GM18873 (cell line): ENCODE measurements around the gene NUDT3.
"Not testable (repeated sequence)": the region's sequence is repeated elsewhere in the genome, so short reads cannot be mapped to it uniquely, and the experiment has no call there.

ENCODE experiments used
- ATAC-seq: cut with Tn5 transposase; IDR thresholded peaks from one replicate; pipeline ENCODE4 v1.9.1; 2021; ENCODE audit warnings: mild to moderate bottlenecking, moderate library complexity, moderate number of reproducible peaks; ENCODE audit not compliant: unreplicated experiment, low FRiP score

The NUDT3 gene

DNA sequence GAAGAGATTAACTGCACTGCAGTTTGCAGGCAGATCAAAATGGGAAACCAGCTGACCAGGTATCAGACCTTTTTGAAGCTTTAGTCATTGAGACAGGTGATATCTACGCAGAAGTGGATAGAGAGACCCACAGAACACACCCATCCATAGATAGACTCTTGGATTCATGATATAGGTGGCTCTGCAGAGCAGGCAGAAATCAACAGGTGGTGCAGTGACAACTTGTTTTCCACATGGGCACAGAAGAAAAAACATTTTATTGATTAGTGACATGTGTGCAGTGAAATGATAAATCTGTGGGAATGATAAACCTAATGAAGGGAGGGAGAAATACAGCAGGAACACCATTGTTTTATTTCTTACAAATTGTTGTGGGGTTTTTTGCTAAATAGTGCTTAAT is 45.2 kb downstream of the NUDT3 start:
- no peak for ATAC-seq

DNA sequence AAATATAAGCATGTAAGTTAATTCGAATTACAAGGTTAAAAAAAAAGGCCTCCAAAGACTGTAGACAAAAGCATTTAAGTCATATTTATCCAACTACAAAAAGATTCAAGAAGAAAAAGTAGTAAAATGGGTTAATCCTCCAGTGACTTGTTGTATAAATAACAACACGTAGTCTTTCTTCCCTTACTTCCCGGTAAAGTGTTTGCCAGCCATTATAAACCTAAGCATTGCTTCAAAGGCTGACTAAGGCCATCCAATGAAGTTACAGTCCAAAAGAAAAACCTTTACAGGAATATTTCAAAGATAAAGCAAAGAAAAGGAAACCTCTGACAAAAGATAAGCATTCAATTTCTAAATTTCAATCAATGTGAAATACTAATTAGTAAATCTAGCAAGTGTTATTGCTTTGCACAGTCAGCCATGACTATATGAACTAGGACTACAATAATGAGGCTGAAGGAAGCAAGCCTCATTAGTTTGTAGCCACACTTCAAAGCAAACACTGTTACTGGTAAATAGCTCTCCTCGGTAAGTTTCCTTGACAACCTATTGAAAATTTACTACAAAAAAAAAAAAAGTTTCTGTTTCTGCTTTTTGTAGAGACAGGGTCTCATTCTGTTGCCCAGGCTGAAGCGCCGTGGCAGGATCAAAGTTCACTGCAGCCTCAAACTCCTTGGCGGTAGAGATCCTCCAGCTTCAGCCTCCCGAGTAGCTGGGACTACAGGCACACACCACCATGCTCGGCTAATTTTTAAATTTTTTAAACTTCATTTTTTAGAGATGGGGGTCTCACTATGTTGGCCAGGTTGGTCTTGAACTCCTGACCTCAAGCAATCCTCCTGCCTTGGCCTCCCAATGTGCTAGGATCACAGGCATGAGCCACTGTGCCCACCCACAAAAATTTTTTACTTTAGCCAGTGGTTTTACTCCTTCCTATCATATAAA is 46.0 kb downstream of the NUDT3 start:
- ATAC-seq: no peak

DNA sequence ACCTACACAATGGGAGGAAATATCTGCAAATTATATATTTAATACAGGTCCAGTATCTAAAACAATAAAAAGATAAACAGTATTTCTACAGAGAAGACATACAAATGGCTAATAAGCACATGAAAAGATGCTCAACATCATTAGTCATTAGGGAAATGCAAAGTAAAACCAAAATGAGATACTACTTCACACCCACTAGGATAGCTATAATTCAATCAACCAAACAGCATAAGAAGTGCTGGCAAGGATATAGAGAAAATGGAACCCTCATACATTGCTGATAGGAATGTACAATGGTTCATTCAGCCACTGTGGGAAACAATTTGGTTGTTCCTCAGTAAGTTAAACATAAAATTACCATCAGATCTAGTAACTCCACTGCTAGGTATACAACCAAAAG is 48.7 kb downstream of the NUDT3 start:
- ATAC-seq: no peak

DNA sequence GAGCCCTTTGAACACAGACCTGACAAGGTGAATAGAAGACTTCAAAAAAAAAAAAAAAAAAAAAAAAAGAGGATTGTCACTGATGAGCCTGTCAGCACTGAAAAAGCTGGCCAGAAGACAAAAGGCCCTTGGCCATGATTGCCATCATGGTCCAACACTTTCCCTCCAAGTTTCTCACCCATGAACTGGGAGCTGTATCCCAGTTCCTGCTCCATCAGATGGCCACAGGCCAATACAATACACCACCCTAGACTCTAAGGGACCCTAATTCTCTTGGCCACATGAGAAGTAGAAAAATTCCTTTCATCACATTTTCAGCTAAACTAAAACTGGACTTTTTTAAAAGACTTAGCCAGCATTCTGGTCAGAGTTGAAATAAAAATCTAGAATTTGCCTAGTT is 50.2 kb downstream of the NUDT3 start:
- no peak for ATAC-seq

DNA sequence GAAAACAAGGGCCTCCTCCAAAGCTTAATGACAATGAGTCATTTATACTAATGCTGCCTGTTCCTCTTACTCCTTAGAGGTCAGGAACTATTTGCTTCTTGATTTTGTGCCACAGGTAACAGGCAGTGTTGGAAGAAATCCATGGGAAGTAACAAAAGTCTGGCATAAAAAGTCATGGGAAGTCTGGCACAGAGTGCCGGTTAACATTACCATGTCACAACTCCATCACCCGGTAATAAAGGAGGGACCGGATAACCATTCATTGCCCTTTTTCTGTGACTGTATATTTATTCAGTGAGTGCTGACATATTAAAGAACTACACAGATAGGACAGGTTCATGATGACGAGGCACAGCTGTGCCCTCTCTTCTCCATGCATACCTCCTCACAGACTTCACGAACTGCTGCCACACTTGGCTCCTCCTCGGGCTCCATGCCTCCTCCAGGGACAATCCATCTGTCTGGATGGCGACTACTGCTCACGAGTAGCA is 50.9 kb downstream of the NUDT3 start:
- ATAC-seq: no peak

DNA sequence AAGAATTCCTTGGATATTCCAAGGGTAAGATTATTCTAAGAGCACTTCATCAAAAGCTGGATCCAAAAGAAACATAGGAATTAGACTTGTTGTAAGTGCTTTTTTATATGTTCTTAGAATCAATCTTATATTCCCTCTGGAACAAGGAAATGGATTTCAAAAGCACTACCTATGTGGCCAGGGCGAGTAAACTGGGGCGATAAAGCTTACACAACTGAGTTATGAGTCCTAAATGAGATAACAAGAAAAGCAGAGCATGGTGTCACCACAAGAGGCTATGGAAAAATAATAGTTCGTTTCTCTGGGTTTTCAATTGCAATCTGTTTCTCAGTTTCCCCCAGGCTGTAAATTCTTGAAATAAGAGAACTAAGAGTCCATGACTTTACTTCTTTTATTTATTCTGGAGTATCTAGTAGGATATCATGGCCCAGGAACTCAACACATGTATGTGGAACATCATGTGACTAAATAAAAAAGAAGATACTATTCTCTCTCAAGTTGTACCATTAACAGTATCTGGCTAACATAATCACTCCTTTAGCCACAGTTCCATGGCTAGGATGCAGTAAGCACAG is 51.5 kb downstream of the NUDT3 start:
- no peak for ATAC-seq

DNA sequence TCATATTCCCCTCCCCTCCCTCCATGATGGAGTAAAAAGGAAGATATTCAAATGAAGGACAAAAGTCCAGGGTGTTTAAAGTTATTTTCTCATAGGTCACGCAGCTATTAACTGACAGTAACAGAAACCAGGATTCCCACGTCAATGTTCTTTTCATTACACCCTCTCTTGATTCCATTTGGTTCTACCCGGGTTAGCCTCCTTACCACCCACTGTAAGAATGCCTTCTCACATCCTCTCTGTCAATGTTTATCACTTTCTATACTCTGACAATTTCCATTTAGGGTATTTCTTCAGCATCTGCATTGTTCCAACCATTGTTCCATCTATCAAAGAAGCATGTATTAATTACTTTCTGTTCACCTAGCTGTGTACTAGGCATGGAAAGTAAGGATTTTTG is 52.1 kb downstream of the NUDT3 start:
- ATAC-seq: no peak

DNA sequence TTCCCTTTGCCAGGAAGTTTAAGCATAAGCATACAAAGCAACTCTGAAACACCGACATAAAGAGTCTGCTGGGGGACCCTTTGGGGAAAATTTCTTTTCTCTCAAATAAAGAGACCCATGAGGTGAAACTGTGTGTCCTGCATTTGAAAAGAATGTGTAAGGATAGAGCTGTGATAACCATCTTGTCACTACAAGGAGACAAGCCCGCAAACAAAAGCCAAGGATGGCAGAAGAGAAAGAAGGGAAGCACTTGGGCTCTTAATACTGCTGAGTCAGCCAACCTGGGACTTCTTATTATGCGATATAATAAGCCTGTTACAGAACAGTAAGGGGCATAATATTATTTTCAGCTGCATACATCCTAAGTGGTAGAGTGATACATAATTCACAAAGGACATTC is 52.5 kb downstream of the NUDT3 start:
- no peak for ATAC-seq

DNA sequence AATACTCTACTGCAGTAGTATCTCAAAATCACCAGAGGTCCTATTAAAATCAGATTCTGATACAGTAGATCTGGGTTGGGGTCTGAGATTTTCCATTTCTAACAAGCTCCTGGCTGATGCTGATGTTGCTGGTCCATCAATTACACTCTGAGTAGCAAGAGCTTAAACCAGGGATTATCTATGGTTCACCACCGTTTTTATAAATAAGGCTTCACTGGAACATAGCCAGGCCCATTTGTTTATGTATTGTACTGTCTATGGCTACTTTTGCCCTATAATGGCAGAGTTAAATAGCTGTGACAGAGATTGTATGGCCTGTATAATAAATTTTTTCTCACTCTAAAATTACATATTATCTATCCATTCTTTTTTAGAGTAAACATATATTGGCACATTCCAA is 53.0 kb downstream of the NUDT3 start:
- ATAC-seq: no peak

DNA sequence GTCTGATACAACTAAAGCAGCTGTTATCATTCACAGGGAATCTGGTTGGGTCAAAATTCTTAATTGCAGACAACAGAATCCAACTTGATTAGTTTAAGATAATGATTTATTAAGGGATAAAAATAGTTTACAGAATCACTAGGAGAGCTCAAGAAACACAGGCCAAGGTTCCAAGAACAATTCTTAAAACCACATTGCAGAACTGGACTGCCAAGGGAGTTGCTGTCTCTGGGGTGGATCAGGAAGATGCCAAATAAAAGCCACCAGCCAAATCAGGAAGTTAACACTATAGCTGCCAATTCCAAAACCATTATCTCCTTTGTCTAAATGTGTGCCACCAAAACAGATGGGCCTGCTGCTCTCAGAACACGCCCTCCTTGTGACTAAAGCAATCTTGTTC is 53.7 kb downstream of the NUDT3 start:
- ATAC-seq: no peak

DNA sequence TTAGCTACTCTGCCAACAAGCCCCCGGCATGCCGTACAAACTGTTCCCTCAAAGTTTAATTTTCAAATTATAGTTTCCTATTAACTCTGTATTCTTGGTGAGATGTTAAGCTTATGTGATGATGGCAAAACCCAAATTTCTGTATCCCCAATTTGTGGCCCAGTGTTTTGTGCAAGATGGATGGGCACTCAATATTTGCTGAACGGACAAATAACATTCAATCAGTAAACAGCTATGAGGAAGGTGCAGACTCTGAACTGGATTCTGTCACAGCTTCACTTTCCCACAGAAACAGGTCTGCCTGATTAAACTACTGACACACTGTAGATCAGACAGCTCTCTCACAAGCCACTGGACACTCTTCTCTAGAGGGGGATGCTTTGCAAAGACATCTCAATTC is 54.1 kb downstream of the NUDT3 start:
- no peak for ATAC-seq

DNA sequence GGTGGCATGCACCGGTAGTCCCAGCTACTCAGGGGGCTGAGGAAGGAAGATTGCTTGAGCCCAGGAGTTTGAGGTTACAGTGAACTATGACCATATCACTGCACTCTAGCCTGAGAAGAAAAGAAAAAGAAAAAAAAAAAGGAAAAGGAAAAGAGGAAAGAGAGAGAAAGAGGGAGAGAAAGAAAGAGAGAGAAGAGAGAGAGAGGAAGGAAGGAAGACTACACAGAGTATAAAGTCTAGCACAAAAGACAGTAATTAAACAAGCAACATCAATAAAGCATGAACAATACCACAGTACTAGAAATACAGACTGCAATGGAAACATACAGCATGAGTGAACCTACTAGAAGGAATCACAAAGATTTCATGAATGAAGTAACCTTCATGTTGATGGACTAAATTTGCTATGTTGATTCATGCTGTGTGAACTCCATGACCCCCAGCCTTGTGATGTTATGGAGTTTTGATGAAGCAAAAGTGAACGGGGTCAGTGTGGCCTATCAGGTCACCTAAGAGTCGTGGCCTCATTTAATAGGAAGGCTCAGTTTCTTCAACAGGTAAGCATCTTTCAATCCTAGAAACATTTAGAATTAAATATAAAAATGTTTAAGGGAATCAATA is 57.6 kb downstream of the NUDT3 start:
- ATAC-seq: no peak

DNA sequence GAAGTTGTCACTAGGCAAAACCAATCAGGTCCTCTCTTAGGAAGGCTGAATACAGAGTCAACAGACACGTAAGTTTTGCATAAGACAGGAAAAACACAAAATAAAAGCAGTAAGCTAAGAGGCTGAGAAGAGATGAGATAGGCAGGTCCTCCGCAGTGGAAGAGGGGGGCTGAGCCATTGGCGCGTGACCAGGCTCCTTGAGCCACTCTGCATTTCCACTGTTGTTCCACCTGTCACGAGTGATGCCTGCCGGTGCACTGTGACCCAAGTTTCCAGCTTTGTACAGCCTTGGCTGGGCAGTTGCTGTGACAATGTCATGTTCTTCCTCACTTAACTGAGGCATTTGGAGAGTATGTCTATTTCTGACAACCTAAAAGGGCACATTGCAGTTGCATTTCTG is 58.6 kb downstream of the NUDT3 start:
- no peak for ATAC-seq

DNA sequence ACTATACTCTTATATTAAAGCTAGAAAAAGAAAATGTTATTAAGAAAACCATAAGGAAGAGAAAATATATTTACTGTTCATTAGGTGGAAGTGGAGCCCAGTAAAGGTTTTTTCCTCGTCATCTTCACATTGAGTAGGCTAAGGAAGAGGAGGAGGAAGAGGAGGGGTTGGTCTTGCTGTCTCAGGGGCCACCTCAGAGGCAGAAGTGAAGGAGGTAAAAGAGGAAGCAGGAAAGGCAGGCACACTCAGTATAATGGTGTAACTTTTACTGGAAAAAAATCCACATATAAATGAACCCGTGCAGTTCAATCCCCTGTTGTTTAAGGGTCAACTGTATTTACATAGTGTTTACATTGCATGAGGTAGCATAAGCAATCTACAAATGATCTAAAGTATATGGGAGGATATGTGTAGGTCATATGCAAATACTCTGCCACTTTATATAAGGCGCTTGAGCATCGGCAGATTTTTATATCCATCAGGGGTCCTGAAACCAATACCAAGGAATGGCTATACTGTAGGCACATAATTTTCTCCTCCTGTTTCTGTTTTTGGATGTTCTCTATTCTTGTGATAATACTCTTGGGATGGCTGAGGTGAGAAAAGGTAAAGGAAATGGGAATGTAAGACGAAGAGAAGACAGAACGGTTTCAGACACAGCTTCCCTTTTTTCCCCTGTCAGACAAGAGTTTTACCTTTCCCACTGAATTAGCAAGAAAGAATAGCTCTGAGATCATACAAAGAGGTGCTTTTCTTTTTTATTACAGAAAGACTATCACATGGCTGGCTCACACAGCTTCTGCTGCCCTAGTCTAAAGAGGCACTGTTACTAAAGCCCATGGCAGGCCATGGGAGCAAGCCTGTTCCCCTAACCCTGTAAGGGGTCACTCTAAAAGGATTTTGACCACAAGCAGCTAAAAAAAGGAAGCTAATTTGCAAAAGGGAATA is 59.9 kb downstream of the NUDT3 start:
- ATAC-seq: no peak

DNA sequence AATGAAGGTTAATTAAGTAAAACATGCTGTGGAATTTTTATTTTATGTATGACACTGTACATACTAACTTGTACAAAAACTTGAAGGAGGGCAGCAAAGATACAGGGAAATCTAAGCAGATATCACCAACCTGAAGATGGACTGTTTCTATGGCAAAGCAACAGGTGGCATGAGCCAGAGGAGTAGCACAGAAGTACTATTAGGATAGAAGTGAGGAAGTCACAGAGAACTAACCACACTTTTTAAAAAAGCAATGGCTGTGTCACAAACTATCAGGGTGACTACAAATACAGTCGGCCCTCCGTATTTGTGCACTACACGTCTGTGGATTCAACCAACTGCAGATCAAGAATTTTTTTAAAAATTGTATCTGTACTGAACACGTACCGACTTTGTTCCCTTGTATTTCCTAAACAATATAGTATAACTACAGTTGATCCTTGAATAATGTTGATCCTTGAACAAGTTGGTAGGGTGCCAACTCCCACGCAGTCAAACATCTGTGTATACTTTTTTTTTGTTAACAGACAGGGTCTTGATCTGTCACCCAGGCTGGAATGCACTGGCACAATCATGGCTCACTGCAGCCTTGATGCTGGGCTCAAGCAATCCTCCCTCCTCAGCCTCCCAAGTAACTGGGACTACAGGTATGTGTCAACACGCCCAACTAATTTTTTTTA is 61.0 kb downstream of the NUDT3 start:
- ATAC-seq: no peak

DNA sequence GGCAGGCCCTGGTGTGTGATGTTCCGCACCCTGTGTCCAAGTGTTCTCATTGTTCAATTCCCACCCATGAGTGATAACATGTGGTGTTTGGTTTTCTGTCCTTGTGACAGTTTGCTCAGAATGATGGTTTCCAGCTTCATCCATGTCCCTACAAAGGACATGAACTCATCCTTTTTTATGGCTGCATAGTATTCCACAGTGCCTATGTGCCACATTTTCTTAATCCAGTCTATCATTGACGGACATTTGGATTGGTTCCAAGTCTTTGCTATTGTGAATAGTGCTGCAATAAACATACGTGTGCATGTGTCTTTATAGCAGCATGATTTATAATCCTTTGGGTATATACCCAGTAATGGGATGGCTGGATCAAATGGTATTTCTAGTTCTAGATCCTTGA is 62.7 kb downstream of the NUDT3 start:
- ATAC-seq: not testable (repeated sequence)

DNA sequence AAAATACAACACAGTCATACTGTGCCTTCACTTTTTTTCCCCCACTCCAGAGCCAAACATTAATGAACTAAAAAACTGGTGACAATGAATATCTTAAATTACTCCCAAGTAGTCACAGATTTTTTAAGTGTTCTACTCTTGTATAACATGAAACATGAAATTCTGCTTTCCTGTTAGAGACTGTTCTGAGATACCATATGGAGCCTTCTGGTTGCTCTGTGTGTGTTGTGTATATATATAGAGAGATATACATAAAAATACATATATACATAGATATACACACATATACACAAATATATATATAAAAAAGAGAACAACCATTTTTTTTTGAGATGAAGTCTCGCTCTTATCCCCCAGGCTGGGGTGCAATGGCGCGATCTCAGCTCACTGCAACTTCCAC is 63.5 kb downstream of the NUDT3 start:
- ATAC-seq: no peak

DNA sequence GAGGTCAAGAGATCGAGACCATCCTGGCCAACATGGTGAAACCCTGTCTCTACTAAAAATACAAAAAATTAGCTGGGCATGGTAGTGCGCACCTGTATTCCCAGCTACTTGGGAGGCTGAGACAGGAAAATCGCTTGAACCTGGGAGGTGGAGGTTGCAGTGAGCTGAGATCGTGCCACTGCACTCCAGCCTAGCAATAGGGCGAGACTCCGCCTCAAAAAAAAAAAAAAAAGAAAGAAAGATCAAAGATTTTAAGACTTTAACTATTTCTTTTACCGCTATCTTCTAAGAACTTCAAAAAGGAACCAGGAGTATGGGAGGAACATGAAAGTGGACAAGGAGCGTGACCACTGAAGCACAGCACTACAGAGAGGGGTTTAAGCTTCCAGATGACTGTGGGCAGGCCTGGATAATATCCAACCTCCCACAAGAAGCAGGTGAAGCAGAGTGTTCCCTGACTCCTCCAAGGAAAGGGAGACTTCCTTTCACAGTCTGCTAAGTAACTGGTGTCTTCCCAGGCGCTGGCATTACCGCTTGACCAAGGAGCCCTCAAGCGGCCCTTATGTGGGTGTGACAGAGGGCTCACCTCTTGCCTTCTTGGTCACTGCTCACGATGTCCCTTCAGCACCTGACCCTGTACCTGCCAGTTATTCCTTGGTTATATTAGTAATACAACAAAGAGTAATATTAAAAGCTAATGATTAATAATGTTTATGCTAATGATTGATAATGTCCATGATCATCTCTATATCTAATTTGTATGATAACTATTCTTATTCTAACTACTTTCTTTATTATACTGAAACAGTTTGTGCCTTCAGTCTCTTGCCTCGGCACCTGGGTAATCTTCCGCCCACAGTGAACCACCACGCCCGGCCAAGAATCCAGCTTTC is 64.9 kb downstream of the NUDT3 start:
- ATAC-seq: not testable (repeated sequence)

DNA sequence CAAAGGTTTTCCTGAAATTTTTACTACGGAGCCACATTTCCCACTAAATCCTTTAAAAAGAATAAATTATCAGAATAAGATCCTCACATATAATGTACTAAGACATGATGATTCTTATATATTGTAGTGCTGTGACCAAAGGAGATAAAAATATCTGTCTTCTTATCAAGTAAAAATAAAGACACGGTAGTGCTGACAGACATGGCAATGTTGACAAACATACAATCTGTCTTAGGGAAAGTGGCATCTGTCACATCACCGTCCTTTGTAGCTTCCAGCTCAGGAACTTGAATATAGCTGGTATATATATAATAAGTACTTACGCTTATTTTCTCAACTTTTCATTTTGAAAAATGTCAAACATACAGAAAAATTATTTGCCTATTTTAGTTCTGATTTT is 66.8 kb downstream of the NUDT3 start:
- no peak for ATAC-seq
